ENCODE data around the gene RELB. TPM values are rescaled to one million over a fixed set of nuclear protein-coding genes. Genes with fewer than 3 reads are reported as not detected.
A peak's percentile ranks its signal among the peaks of the same experiment; 100 is the strongest.

The RELB gene
- total and polyA plus RNA-seq, 9 of the 15 experiments (the other 6 are each of a cell fraction or from before 2014, with no cell fraction given) = 0.15 to 1.1 (median 0.28) TPM; not detected in 2

GRCh38 chr19:45070861-45071544 is 69.7 kb downstream of the RELB start (continued):
- TF ChIP-seq ZNF175 (CRISPR knock-in tag; IDR thresholded peaks at IDR 0.05; ENCODE audit: low read depth) (no peak), POLR2AphosphoS5 (IDR thresholded peaks at IDR 0.05; ENCODE audit: control insufficient read depth, insufficient read depth, low read depth, low read length) (peak; percentile 28), ZNF146 (CRISPR knock-in tag; IDR thresholded peaks at IDR 0.05; ENCODE audit: unreplicated experiment) (no peak), POLR2G (IDR thresholded peaks at IDR 0.05; ENCODE audit: low read depth, low read length) (peak; percentile 42; the same call in 1 of the 2 replicates)
- TF ChIP-seq, protein P1, sequence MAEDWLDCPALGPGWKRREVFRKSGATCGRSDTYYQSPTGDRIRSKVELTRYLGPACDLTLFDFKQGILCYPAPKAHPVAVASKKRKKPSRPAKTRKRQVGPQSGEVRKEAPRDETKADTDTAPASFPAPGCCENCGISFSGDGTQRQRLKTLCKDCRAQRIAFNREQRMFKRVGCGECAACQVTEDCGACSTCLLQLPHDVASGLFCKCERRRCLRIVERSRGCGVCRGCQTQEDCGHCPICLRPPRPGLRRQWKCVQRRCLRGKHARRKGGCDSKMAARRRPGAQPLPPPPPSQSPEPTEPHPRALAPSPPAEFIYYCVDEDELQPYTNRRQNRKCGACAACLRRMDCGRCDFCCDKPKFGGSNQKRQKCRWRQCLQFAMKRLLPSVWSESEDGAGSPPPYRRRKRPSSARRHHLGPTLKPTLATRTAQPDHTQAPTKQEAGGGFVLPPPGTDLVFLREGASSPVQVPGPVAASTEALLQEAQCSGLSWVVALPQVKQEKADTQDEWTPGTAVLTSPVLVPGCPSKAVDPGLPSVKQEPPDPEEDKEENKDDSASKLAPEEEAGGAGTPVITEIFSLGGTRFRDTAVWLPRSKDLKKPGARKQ (CRISPR knock-in tag; IDR thresholded peaks at IDR 0.05) = no peak

GRCh38 chr19:45071545-45071938 is 70.3 kb downstream of the RELB start:
- intact Hi-C loops (cut with micrococcal nuclease) = no loop called here
- no peak for TF ChIP-seq BDP1 (IDR thresholded peaks at IDR 0.05; ENCODE audit: insufficient read depth, insufficient read length)
- TF ChIP-seq, protein P2, sequence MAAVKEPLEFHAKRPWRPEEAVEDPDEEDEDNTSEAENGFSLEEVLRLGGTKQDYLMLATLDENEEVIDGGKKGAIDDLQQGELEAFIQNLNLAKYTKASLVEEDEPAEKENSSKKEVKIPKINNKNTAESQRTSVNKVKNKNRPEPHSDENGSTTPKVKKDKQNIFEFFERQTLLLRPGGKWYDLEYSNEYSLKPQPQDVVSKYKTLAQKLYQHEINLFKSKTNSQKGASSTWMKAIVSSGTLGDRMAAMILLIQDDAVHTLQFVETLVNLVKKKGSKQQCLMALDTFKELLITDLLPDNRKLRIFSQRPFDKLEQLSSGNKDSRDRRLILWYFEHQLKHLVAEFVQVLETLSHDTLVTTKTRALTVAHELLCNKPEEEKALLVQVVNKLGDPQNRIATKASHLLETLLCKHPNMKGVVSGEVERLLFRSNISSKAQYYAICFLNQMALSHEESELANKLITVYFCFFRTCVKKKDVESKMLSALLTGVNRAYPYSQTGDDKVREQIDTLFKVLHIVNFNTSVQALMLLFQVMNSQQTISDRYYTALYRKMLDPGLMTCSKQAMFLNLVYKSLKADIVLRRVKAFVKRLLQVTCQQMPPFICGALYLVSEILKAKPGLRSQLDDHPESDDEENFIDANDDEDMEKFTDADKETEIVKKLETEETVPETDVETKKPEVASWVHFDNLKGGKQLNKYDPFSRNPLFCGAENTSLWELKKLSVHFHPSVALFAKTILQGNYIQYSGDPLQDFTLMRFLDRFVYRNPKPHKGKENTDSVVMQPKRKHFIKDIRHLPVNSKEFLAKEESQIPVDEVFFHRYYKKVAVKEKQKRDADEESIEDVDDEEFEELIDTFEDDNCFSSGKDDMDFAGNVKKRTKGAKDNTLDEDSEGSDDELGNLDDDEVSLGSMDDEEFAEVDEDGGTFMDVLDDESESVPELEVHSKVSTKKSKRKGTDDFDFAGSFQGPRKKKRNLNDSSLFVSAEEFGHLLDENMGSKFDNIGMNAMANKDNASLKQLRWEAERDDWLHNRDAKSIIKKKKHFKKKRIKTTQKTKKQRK (IDR thresholded peaks at IDR 0.05; ENCODE audit: borderline replicate concordance, low read depth, low read length) = no peak
- TF ChIP-seq ZNF518B (CRISPR knock-in tag; IDR thresholded peaks at IDR 0.05) = no peak
- TF ChIP-seq HNRNPL (IDR thresholded peaks at IDR 0.05; ENCODE audit: low read depth, low read length) = peak; percentile 82
- 0 out of 2 replicates have a peak, but pooled peaks have one; percentile 39 for TF ChIP-seq POLR2A (conservative IDR thresholded peaks at IDR 0.05)
- peak; percentile 55; the same call in 1 of the 2 replicates for TF ChIP-seq POLR2AphosphoS2 (IDR thresholded peaks at IDR 0.05; ENCODE audit: low read length)

More at GRCh38 chr19:45071545-45071938, 70.3 kb downstream of the RELB start:
- ATAC-seq = no peak
- Histone ChIP-seq H3K9me3 (replicated peaks; ENCODE audit: control insufficient read depth, insufficient read depth, low read depth, low read length) (no peaks in the 10 kb centered on the region), H3K4me3 (no peak overlapping the region), H3K27ac (ENCODE audit: extremely low read depth, low read depth, low read length) (no peak overlapping the region), H3K79me2 (ENCODE audit: control insufficient read depth, insufficient read depth, low read length) (peaks cover 19% of the 10 kb centered on the region), H3K27me3 (ENCODE audit: control insufficient read depth in 2 of 2, insufficient read depth in 2 of 2, low read length in 2 of 2) (no peaks in the 10 kb centered on the region), H3K9ac (ENCODE audit: insufficient read depth in 1 of 2, low read depth in 2 of 2, low read length in 2 of 2) (no peak overlapping the region; a peak in 1 of 4 replicates), H3K36me3 (ENCODE audit: control insufficient read depth, insufficient read depth, low read length) (peaks cover 65% of the 10 kb centered on the region; the same call in 2 of the 3 replicates), H3K4me1 (replicated peaks in 1 of 2; ENCODE audit: control insufficient read depth in 2 of 2, insufficient read depth in 2 of 2, low read length in 2 of 2) (peaks cover 4 to 49% of the 10 kb centered on the region in 2 experiments; a peak in 3 of 5 replicates), H4K20me1 (replicated peaks; ENCODE audit: control insufficient read depth, insufficient read depth, low read length) (peaks cover 7% of the 10 kb centered on the region; the same call in 1 of the 2 replicates), H3K9me1 (ENCODE audit: control insufficient read depth, insufficient read depth, low read length) (no peaks in the 10 kb centered on the region), H2AFZ (ENCODE audit: low read depth, low read length) (no peak overlapping the region), H3K4me2 (ENCODE audit: insufficient read depth, low read length) (no peak overlapping the region)
- CTCF ChIA-PET (ENCODE audit: low intra/inter-chr PET ratio) = no interaction called here
- WGBS (ENCODE audit: insufficient coverage, low coverage, missing lambda C conversion rate) = 95% methylated on average over 19 of the region's 25 CpGs
- in situ Hi-C loops (cut with MboI) = no loop called here
- no peak for FAIRE-seq
- BruUV-seq (replicated peaks) = no TSS peak
- DNase-seq (ENCODE audit: extremely low read depth in 1 of 4, low spot score in 3 of 4) = no peak
- POLR2A ChIA-PET = interaction anchor here (0.9 to 1.8 kb wide), 3 partner anchors 9 to 30 kb away, joined by 3 to 5 read pairs (median 4); no protein-coding TSS in a partner anchor

All from K562 (cell line).